Neutrophil (primary cell): ENCODE data around the gene PCNX1.

Experiments
- H3K27ac ChIP-seq: fragments of 200-600 bp; sonication (generic); 2 replicates; pipeline ENCODE4 v1.5.1; 2016; ENCODE audit warnings: mild to moderate bottlenecking, moderate library complexity
- H3K27me3 ChIP-seq: fragments of 200-600 bp; sonication (generic); 2 replicates; pipeline ENCODE4 v1.6.0; 2016; ENCODE audit warnings: mild to moderate bottlenecking
- H3K36me3 ChIP-seq: fragments of 200-600 bp; sonication (generic); 2 replicates; pipeline ENCODE4 v1.5.1; 2017
- H3K4me1 ChIP-seq, 2 experiments: fragments of 200-600 bp in 1 of 2; sonication (generic) in 1 of 2; 1 replicate in 1 of 2; 2 replicates in 1 of 2; pipeline versions ENCODE4 v1.5.1 to v1.6.1; 2013 to 2016; ENCODE audit warnings: low read depth in 1 of 2, low read length in 1 of 2, mild to moderate bottlenecking in 1 of 2, moderate library complexity in 1 of 2; ENCODE audit not compliant: control insufficient read depth in 1 of 2, insufficient read depth in 1 of 2
- H3K4me3 ChIP-seq, 2 experiments: fragments of 200-600 bp in 1 of 2; sonication (generic) in 1 of 2; 1 replicate in 1 of 2; 2 replicates in 1 of 2; pipeline ENCODE4 v1.5.1; 2013 to 2016; ENCODE audit warnings: low read depth in 1 of 2, low read length in 1 of 2, mild to moderate bottlenecking in 1 of 2, moderate library complexity in 1 of 2
- H3K9me3 ChIP-seq: fragments of 200-600 bp; sonication (generic); 2 replicates; pipeline ENCODE4 v1.5.1; 2016
- CTCF ChIP-seq: fragments of 200-600 bp; sonication (generic); IDR thresholded peaks from 2 replicates; pipeline ENCODE4 v1.5.1; 2016; ENCODE audit warnings: antibody characterized with exemption

Gene PCNX1

GRCh38 chr14:70893062-70893845 is 14.0 kb upstream of the PCNX1 start:
- Histone ChIP-seq H3K27ac (no peak overlapping the region), H3K27me3 (no peaks in the 10 kb centered on the region), H3K36me3 (no peaks in the 10 kb centered on the region), H3K9me3 (no peaks in the 10 kb centered on the region), H3K4me3 (no peak overlapping the region), H3K4me1 (peaks cover 23 to 29% of the 10 kb centered on the region in 2 experiments)
- TF ChIP-seq CTCF: no peak

- no peak for TF ChIP-seq CTCF
- H3K9me3 ChIP-seq: no peaks in the 10 kb centered on the region
- no peak overlapping the region for H3K27ac ChIP-seq
- no peaks in the 10 kb centered on the region for H3K36me3 ChIP-seq
- H3K27me3 ChIP-seq: no peaks in the 10 kb centered on the region
- H3K4me3 ChIP-seq: no peak overlapping the region
- H3K4me1 ChIP-seq: peaks cover 23 to 27% of the 10 kb centered on the region in 2 experiments
Observed at GRCh38 chr14:70893858-70894291, 13.4 kb upstream of the PCNX1 start.

- Histone ChIP-seq H3K27ac (no peak overlapping the region), H3K9me3 (no peaks in the 10 kb centered on the region), H3K27me3 (no peaks in the 10 kb centered on the region), H3K36me3 (no peaks in the 10 kb centered on the region), H3K4me3 (no peak overlapping the region), H3K4me1 (peaks cover 26 to 27% of the 10 kb centered on the region in 2 experiments)
- TF ChIP-seq CTCF: no peak
Observed at GRCh38 chr14:70894868-70895267, 12.4 kb upstream of the PCNX1 start.

- Histone ChIP-seq H3K9me3 (no peaks in the 10 kb centered on the region), H3K36me3 (no peaks in the 10 kb centered on the region), H3K4me3 (no peak overlapping the region), H3K27me3 (no peaks in the 10 kb centered on the region), H3K4me1 (peaks cover 26 to 30% of the 10 kb centered on the region in 2 experiments), H3K27ac (no peak overlapping the region)
- no peak for TF ChIP-seq CTCF
Observed at GRCh38 chr14:70896317-70896716, 10.9 kb upstream of the PCNX1 start.

- H3K9me3 ChIP-seq: no peaks in the 10 kb centered on the region
- no peaks in the 10 kb centered on the region for H3K27me3 ChIP-seq
- no peak overlapping the region for H3K27ac ChIP-seq
- no peak for TF ChIP-seq CTCF
- peaks cover 24 to 26% of the 10 kb centered on the region in 2 experiments for H3K4me1 ChIP-seq
- no peaks in the 10 kb centered on the region for H3K36me3 ChIP-seq
- no peak overlapping the region for H3K4me3 ChIP-seq
Observed at GRCh38 chr14:70896981-70897380, 10.3 kb upstream of the PCNX1 start.
